Bladder microvascular endothelial cell (primary cell): ENCODE data around the gene FOXD4L4. TPM values are rescaled to one million over a fixed set of nuclear protein-coding genes. Genes with fewer than 3 reads are reported as not detected.

ENCODE experiments used
- total RNA-seq: library from RNA; depleted of rRNA; stranded (reverse); fragments of >200 nt; gene quantifications from 2 replicates; pipeline ENCODE4 v1.2.3, GENCODE V29; 2014

Gene FOXD4L4
- 0.38 TPM in 1 of 2 replicates, not detected in the other for total RNA-seq

GRCh38 chr9:65737096-65737564 is at the start of gene FOXD4L4:
TSS of gene FOXD4L4 (plus strand) at chr9:65737146. CDS start at chr9:65737146, 0 bp downstream.

Other genes with a start within 250 kb of the FOXD4L4 start
- gene ZNG1E, start 61.2 kb upstream of the FOXD4L4 start, total RNA-seq: 21.5 and 47.8 TPM in 2 replicates